ENCODE data around the gene PRICKLE2.

The PRICKLE2 gene

DNA sequence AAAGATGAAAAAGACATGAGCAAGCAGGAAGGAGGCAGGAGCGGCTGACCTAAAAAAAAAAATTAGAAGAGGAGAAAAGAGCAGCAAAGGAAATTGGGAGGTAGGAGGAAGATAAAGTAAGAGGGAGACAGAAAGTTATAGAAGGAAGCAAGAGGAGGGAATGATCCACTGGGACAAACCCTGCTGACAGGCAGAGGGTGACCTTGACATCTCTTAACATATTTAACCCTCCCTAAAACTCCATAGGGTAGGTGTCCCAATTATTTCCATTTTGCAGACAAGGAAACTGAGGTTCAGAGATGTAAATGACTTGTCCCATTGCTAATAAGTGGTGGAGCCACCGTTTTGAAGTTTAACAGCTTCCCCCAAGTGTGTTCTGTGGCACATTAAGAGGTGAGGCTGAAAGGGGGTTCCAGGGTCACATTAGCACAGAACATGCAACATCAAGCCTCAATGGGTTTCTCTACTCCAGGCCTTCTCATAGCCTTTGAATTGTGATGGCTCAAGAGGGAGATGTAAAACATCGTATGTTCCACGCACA is 37.4 kb upstream of the PRICKLE2 start:
- TF ChIP-seq, protein P1, sequence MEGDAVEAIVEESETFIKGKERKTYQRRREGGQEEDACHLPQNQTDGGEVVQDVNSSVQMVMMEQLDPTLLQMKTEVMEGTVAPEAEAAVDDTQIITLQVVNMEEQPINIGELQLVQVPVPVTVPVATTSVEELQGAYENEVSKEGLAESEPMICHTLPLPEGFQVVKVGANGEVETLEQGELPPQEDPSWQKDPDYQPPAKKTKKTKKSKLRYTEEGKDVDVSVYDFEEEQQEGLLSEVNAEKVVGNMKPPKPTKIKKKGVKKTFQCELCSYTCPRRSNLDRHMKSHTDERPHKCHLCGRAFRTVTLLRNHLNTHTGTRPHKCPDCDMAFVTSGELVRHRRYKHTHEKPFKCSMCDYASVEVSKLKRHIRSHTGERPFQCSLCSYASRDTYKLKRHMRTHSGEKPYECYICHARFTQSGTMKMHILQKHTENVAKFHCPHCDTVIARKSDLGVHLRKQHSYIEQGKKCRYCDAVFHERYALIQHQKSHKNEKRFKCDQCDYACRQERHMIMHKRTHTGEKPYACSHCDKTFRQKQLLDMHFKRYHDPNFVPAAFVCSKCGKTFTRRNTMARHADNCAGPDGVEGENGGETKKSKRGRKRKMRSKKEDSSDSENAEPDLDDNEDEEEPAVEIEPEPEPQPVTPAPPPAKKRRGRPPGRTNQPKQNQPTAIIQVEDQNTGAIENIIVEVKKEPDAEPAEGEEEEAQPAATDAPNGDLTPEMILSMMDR (conservative IDR thresholded peaks at IDR 0.05; ENCODE audit: low read depth, low read length): peak; percentile 6
- DNase-seq (ENCODE audit: low read depth): no peak

DNA sequence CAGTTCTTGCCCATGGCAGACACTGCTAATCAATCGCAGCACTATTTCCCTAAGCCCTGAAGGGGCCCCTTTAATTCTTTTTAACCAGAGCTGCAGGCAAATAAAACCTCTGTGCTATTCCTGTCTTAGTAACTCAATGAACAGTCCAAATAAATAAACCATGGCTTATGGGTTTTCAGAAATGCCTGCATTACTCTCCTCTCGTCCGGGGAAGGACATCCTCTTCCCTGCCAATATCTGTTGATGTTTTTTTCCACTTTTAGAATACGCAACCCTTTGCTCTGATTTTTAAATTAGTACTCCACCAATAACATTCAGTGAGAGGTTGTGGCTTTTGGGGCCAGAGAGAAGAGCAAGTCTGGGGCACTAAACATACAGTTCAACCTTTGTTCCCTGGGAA is 35.2 kb upstream of the PRICKLE2 start:
- TF ChIP-seq, protein P1 (conservative IDR thresholded peaks at IDR 0.05; ENCODE audit: low read depth, low read length): no peak
- no peak for DNase-seq (ENCODE audit: low read depth)
- H3K4me3 ChIP-seq (ENCODE audit: low read length): no peak overlapping the region

More for the DNA sequence above, 37.4 kb upstream of the PRICKLE2 start:
- H3K4me3 ChIP-seq (ENCODE audit: low read length): no peak overlapping the region

DNA sequence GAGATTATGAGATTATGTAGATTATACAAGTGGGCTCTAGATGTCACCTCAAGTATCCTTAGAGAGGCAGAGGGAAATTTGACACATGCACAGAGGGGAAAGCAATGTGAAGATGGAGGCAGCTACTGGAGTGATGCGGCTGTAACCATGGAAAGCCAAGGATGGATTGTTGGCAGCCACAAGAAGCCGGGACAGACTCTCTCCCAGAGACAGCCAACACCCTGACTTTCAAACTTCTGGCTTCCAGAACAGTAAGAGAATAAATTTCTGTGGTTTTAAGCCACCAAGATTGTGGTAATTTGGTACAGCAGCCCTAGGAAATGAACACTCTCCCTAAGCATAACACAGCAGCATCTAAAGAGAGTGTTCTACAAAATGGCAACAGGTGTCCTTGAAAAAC is 34.4 kb upstream of the PRICKLE2 start:
- no peak overlapping the region for H3K4me3 ChIP-seq (ENCODE audit: low read length)
- TF ChIP-seq, protein P1 (conservative IDR thresholded peaks at IDR 0.05; ENCODE audit: low read depth, low read length): no peak
- no peak for DNase-seq (ENCODE audit: low read depth)

DNA sequence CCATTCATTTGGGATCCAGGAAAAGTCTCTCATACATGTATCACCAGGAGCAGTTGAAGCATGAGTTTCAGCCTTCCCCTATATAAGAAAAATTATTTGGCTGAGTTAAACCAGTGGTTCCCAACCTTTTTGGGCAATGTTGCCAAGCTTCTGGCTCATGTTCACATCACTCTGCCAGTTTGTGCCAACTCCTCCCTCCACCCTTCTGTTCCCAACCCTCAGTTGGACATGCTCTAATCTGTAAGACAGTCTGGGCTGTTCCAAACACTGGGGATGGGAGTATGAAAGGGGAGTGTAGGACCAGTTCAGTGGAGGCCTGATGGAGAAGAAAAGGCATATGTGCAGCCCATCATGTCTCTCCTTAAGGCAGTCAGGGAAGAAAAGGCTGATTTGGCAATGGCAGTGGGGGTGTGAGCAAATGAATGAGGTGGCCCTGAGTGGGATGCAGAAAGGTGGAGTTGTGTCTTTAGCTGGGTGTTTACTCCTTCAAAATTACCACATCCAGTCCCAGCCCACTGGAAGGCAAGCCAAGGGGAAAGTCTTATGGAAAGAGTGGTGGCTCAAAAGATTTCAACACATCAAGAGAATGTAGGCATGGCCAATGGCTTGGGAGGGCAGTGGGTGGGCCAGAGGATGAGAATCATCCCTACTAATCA is 32.0 kb upstream of the PRICKLE2 start:
- no peak overlapping the region for H3K4me3 ChIP-seq (ENCODE audit: low read length)
- no peak for DNase-seq (ENCODE audit: low read depth)
- TF ChIP-seq, protein P1 (conservative IDR thresholded peaks at IDR 0.05; ENCODE audit: low read depth, low read length): no peak

DNA sequence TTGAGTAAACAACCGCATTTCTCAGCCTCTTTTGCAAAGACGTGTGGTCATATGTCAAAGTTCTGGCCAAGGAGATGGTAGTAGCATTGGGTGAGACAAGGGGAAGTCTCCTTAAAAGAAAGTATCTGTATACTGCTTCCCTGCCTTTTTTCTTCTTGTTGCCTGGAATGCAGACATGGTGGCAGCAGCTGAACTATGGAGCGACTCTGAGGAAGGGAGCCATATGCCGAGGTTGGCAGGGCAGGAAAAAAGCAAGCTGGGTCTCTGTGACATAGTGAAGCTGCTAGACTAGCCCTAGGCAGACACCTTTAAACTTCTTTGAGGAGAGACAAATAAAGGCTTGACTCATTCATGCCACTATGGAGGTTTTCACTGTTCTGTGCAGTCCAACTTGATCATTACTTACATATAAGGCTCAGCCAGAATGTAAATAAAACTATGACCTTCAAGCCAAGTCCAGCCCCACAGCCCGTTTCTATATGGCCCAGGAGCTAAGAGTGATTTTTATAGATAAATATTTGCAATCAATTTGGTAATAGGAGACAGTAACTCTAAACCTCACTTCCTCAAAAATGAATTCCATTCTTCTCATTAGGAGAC is 30.6 kb upstream of the PRICKLE2 start:
- no peak for DNase-seq (ENCODE audit: low read depth)
- TF ChIP-seq, protein P1 (conservative IDR thresholded peaks at IDR 0.05; ENCODE audit: low read depth, low read length): no peak
- no peak overlapping the region for H3K4me3 ChIP-seq (ENCODE audit: low read length)

DNA sequence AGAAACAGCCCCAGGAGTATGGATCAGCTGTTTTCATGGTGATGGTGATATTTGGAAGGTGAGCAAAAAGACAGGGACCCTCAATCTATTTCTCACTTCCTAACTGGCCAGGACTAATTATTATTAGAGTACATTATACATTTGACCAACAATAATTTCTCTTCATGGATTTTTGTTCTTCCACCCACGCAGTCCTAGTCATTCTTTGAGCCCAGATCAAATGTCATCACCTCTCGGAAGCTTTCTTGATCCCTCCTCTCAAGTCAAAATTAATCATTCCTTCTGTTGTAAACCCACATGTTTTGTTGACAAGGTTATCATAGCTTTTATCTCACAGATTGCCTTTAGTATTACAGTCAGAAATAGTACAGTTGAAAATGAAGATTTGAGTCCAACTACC is 29.2 kb upstream of the PRICKLE2 start:
- no peak overlapping the region for H3K4me3 ChIP-seq (ENCODE audit: low read length)
- DNase-seq (ENCODE audit: low read depth): no peak
- TF ChIP-seq, protein P1 (conservative IDR thresholded peaks at IDR 0.05; ENCODE audit: low read depth, low read length): no peak

DNA sequence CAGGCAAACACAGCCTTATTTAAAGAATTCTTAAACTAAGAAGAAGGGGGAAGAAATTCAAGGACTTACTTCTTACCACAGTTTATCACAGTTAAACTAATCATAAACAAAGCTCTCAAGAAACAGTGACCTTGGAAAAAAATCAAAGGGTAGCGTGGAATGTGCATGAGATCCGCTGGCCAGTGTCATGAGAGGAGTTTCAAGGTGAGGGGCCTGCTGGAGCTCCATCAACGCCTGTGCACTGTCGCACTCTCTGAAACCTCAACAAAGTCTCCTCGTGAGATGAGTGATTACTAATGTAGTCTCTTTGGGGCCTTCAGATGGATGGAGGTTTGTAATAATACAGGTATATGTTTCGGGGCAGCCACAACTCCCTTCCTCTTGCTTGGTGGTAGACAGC is 28.4 kb upstream of the PRICKLE2 start:
- H3K4me3 ChIP-seq (ENCODE audit: low read length): no peak overlapping the region
- DNase-seq (ENCODE audit: low read depth): no peak
- TF ChIP-seq, protein P1 (conservative IDR thresholded peaks at IDR 0.05; ENCODE audit: low read depth, low read length): no peak
